KMS-11 (cell line): ENCODE data around the gene BST1.

ENCODE experiments used
- H2AFZ ChIP-seq: fragments of 200-600 bp; sonication (generic); 2 replicates; pipeline ENCODE4 v1.6.1; 2016; ENCODE audit warnings: antibody characterized with exemption, mixed run types, low read depth
- H3K27ac ChIP-seq: fragments of 200-600 bp; sonication (generic); 2 replicates; pipeline ENCODE4 v1.6.1; 2016; ENCODE audit warnings: mild to moderate bottlenecking, mixed run types
- H3K27me3 ChIP-seq: fragments of 200-600 bp; sonication (generic); 2 replicates; pipeline ENCODE4 v1.6.1; 2017; ENCODE audit warnings: mild to moderate bottlenecking, low read depth, mixed run types, moderate library complexity; ENCODE audit not compliant: insufficient read depth
- H3K36me3 ChIP-seq: fragments of 200-600 bp; sonication (generic); 2 replicates; pipeline ENCODE4 v1.6.1; 2017; ENCODE audit warnings: mild to moderate bottlenecking, mixed run types; ENCODE audit not compliant: insufficient read depth
- H3K4me1 ChIP-seq: fragments of 200-600 bp; sonication (generic); 2 replicates; pipeline ENCODE4 v1.6.1; 2016; ENCODE audit warnings: mild to moderate bottlenecking, low read depth, mixed run types; ENCODE audit not compliant: poor library complexity, severe bottlenecking
- H3K4me2 ChIP-seq: fragments of 200-600 bp; sonication (generic); 2 replicates; pipeline ENCODE4 v1.7.0; 2016; ENCODE audit warnings: mild to moderate bottlenecking, mixed run types
- H3K4me3 ChIP-seq: fragments of 200-600 bp; sonication (generic); IDR thresholded peaks from 2 replicates; pipeline ENCODE4 v1.6.1; 2017; ENCODE audit warnings: low read depth, low read length, mixed read lengths; ENCODE audit not compliant: insufficient read depth
- H3K79me2 ChIP-seq: fragments of 200-600 bp; sonication (generic); 2 replicates; pipeline ENCODE4 v1.6.1; 2016; ENCODE audit warnings: low read depth, mixed run types; ENCODE audit not compliant: insufficient read depth
- H3K9ac ChIP-seq: fragments of 200-600 bp; sonication (generic); 2 replicates; pipeline ENCODE4 v1.6.1; 2016; ENCODE audit warnings: mild to moderate bottlenecking, mixed run types
- H4K20me1 ChIP-seq: fragments of 200-600 bp; sonication (generic); 2 replicates; pipeline ENCODE4 v1.6.1; 2016; ENCODE audit warnings: mild to moderate bottlenecking, mixed run types; ENCODE audit not compliant: insufficient read depth
- CTCF ChIP-seq: fragments of 200-600 bp; sonication (generic); conservative IDR thresholded peaks from 2 replicates; pipeline ENCODE4 v1.6.1; 2017; ENCODE audit warnings: low read depth, mild to moderate bottlenecking, antibody characterized with exemption, low read length, moderate library complexity, mixed read lengths

The BST1 gene

GRCh38 chr4:15674046-15674445, 28.8 kb upstream of the BST1 start:
- no peaks in the 10 kb centered on the region for H3K36me3 ChIP-seq
- H3K4me3 ChIP-seq = no peak overlapping the region
- H3K9ac ChIP-seq = no peak overlapping the region
- no peak overlapping the region for H3K4me2 ChIP-seq
- no peak overlapping the region for H3K27ac ChIP-seq
- no peaks in the 10 kb centered on the region for H3K4me1 ChIP-seq
- no peaks in the 10 kb centered on the region for H3K27me3 ChIP-seq
- H3K79me2 ChIP-seq = 0 out of 2 replicates have a peak, but pooled peaks cover 6% of the 10 kb centered on the region
- no peaks in the 10 kb centered on the region for H4K20me1 ChIP-seq
- no peak overlapping the region for H2AFZ ChIP-seq
- TF ChIP-seq CTCF = no peak

DNA sequence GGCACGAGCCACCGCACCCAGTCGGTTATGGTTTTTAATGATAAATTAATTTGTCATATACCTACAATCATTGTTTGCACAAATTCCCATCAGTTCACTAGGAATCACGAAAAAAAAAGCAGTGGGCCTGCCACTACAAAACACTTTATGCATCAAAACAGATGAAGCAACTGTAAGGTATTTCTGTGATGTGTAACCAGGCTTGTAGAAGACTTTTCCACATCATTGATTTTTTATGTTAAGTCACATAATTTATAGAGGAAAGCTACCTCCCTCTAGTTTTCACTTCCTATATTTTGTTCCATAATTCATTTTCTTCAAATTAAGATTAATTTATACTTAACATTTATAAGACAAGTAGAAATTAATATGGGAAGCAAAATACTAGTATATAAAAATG, 27.9 kb upstream of the BST1 start:
- no peaks in the 10 kb centered on the region for H4K20me1 ChIP-seq
- no peak for TF ChIP-seq CTCF
- H3K27ac ChIP-seq = no peak overlapping the region
- H3K9ac ChIP-seq = no peak overlapping the region
- no peak overlapping the region for H3K4me2 ChIP-seq
- H3K36me3 ChIP-seq = no peaks in the 10 kb centered on the region
- H3K27me3 ChIP-seq = no peaks in the 10 kb centered on the region
- no peak overlapping the region for H3K4me3 ChIP-seq
- H3K4me1 ChIP-seq = no peaks in the 10 kb centered on the region
- H3K79me2 ChIP-seq = 0 out of 2 replicates have a peak, but pooled peaks cover 6% of the 10 kb centered on the region
- H2AFZ ChIP-seq = no peak overlapping the region

DNA sequence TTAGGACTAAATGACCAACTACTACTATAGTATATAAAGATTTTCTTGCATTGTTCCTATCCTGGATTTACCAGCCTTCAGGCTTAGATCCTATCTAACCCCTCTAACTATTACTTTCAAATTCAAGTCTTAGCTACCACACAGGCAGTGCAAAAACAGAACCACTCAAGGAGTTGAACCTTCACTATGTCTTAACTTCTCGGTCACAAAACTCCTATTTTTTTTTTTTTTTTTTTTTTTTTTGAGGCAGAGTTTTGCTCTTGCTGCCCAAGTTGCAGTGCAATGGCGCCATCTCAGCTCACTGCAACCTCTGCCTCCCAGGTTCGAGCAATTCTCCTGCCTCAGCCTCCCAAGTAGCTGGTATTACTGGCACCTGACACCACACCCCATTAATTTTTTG, 27.5 kb upstream of the BST1 start:
- no peak overlapping the region for H2AFZ ChIP-seq
- 0 out of 2 replicates have a peak, but pooled peaks cover 6% of the 10 kb centered on the region for H3K79me2 ChIP-seq
- H3K4me3 ChIP-seq = no peak overlapping the region
- H3K4me1 ChIP-seq = no peaks in the 10 kb centered on the region
- no peak for TF ChIP-seq CTCF
- H3K36me3 ChIP-seq = no peaks in the 10 kb centered on the region
- no peaks in the 10 kb centered on the region for H4K20me1 ChIP-seq
- H3K4me2 ChIP-seq = no peak overlapping the region
- no peak overlapping the region for H3K9ac ChIP-seq
- H3K27ac ChIP-seq = no peak overlapping the region
- H3K27me3 ChIP-seq = no peaks in the 10 kb centered on the region

DNA sequence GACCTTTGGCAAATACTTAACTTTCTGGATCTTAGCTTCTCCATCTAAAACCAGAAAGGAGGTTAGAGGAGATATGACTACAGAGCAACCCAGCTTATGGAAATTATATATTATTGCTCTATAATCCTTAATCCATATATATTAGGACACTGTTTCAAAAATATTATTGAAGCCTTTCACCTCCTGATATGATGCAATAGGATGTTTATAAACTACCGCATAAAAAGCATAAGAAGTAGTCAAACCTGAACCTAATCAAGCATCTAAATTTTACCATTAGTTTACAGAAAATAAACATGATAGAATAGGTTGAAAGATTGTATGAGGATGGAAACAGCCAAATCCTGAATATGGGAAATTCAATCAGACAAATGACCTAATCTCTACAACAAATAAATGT, 26.8 kb upstream of the BST1 start:
- no peak overlapping the region for H3K27ac ChIP-seq
- H3K27me3 ChIP-seq = no peaks in the 10 kb centered on the region
- H4K20me1 ChIP-seq = no peaks in the 10 kb centered on the region
- no peak overlapping the region for H3K9ac ChIP-seq
- H3K4me1 ChIP-seq = no peaks in the 10 kb centered on the region
- H2AFZ ChIP-seq = no peak overlapping the region
- 0 out of 2 replicates have a peak, but pooled peaks cover 6% of the 10 kb centered on the region for H3K79me2 ChIP-seq
- H3K36me3 ChIP-seq = no peaks in the 10 kb centered on the region
- H3K4me2 ChIP-seq = no peak overlapping the region
- no peak for TF ChIP-seq CTCF
- H3K4me3 ChIP-seq = no peak overlapping the region

DNA sequence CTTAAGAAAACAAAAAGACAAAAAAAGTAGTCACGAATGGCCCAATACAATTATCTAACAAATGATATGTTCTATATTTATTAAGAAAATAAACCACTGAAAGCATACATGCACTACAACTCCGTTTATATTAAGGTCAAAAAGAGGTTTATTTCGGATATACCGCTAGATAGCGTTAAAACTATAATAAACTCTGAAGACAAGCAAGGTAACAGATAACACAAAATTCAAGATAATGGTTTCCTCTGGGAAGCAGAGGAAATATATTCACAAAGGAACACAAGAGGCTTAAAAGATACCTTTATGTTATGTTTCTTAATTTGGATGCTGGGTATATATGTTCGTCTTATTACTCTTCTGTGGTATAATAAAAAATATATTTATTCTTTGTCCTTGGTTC, 26.0 kb upstream of the BST1 start:
- Histone ChIP-seq H3K4me1 (no peaks in the 10 kb centered on the region), H3K79me2 (0 out of 2 replicates have a peak, but pooled peaks cover 6% of the 10 kb centered on the region), H3K9ac (no peak overlapping the region), H3K4me3 (no peak overlapping the region), H4K20me1 (no peaks in the 10 kb centered on the region), H3K27ac (no peak overlapping the region), H2AFZ (no peak overlapping the region), H3K36me3 (no peaks in the 10 kb centered on the region), H3K27me3 (no peaks in the 10 kb centered on the region), H3K4me2 (no peak overlapping the region)
- TF ChIP-seq CTCF = no peak
